C4-2B (cell line): ENCODE measurements around the gene AGAP1.
"Not testable (repeated sequence)": the region's sequence is repeated elsewhere in the genome, so short reads cannot be mapped to it uniquely, and the experiment has no call there.

Source experiments
- H3K27ac ChIP-seq: fragments of 450-650 bp; 2 replicates; pipeline ENCODE4 v1.5.1; 2017
- CTCF ChIP-seq: fragments of 450-650 bp; conservative IDR thresholded peaks from 2 replicates; pipeline ENCODE4 v1.5.1; 2017; ENCODE audit warnings: mild to moderate bottlenecking
- ZFX ChIP-seq: fragments of 450-650 bp; IDR thresholded peaks from 2 replicates; pipeline ENCODE4 v1.6.1; 2017

The AGAP1 gene

DNA sequence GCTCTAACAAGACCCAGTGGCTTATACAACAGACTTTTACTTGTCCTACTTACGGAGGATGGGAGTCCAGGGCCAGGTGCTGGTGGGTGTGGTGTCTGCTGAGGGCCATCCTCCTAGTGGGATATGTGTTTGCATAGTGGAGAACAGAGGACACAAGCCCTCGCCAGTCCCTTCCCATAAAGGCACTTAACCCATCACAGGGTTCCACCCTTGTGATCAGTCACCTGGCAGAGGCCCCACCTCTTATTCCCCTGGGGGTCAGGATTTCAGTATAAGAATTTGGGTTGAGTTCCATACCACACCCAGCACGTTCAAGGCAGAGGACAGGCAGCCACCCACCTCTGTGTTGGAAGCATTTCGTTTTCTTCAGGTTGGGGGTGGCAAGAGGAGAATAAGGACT, 259.0 kb downstream of the AGAP1 start:
- no peak overlapping the region for H3K27ac ChIP-seq
- TF ChIP-seq ZFX (no peak), CTCF (no peak)

DNA sequence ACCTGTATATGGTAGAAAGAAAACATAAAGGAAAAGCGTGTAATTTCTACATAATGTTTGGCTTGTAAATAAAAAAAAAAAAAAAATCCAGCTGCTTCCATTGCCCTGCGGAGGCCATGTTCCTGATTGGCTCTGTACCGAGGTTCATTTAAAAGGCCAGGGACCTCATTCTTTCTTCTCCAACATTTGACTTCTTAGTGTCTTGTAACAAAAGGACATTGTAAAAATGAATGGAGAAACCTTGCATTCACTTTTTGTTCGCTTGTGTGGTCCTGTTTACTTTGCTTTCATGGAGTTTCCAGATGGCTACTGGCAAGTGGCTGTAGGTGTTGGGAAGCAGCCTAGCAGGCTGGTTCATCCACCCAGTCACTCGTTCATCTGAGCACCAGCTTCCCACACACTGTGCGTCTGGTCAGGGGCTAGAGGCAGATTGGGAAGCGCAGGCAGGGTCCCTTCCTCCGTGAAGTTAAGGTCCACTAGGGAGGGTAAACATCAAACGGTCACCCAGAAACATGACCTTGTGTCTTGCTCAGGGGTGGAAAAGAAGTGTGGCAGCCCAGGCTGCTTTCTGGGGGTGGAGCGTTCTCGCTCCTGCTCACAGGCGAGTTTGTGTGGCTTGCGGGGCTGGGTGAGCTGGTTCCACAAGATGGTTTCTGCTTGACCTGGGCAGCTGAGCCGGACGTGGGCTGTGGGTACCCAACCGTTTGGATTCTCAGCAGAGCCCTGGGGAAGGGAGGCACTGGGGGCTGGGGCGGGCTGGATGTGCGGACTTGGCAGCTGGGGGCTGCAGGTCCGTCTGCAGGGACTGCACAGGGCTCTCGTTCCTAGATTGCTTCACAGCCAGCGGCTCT, 260.7 kb downstream of the AGAP1 start:
- H3K27ac ChIP-seq, result peak overlapping the region; percentile 67
- no peak for TF ChIP-seq CTCF
- no peak for TF ChIP-seq ZFX

DNA sequence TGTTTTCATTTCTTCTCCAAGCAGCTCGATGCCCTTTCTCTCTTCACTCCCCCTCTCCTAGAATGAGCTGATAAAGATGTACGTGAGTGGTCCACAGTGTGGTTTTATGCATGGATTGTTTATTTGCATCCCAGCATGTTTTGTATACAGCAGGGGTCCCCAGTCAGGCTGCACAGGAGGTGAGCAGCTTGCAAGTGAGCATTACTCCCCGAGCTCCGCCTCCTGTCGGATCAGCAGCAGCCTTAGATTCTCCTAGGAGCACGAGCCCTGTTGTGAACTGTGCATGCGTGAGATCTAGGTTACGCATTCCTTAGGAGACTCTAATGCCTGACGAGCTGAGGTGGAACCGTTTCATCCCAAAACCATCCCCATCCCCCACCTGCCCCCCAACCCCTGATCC, 262.6 kb downstream of the AGAP1 start:
- H3K27ac ChIP-seq, result no peak overlapping the region
- TF ChIP-seq ZFX (no peak), CTCF (no peak)

- TF ChIP-seq ZFX (no peak), CTCF (no peak)
These were observed 263.4 kb downstream of the AGAP1 start for GRCh38 chr2:235757212-235757611.

DNA sequence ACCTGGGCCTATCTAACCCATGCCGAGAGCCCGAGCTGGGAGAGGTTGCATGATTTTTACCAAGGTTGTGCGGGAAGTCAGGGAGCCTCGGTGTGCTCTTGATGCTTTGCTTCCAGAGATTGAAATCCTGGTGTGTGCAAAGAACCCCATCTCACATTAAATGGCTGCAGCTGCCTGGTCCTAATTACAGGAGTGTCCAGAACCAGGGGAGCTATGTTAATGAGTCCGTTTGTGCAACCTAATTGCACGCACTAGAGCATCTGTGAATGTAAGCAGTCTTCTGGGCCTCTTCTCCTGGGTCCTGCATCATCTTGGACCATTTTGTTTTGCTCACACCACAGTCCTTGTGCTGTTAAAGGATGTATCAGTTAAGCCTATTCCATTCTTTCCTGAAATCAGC, 263.8 kb downstream of the AGAP1 start:
- H3K27ac ChIP-seq, result no peak overlapping the region
- TF ChIP-seq ZFX (no peak), CTCF (no peak)

More at GRCh38 chr2:235757212-235757611, 263.4 kb downstream of the AGAP1 start:
- H3K27ac ChIP-seq, result no peak overlapping the region

- TF ChIP-seq ZFX (no peak), CTCF (peak; percentile 21)
- H3K27ac ChIP-seq, result no peak overlapping the region
These were observed 269.2 kb downstream of the AGAP1 start for GRCh38 chr2:235762832-235763598.

GRCh38 chr2:235763816-235764215, 270.0 kb downstream of the AGAP1 start:
- H3K27ac ChIP-seq, result no peak overlapping the region

DNA sequence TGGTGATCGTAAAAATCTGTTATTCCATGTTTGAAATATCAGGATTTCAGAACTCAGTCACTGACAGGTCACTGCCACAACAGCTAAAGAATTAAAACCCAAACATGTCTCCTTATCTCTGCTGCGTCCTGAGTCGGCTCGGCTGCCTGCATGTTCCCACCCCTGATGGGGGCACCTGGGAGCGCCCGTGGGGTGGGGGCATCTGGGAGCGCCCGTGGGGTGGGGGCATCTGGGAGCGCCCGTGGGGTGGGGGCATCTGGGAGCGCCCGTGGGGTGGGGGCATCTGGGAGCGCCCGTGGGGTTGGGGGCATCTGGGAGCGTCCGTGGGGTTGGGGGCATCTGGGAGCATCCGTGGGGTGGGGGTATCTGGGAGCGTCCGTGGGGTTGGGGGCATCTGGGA, 270.6 kb downstream of the AGAP1 start:
- H3K27ac ChIP-seq, result not testable (repeated sequence)

More at GRCh38 chr2:235763816-235764215, 270.0 kb downstream of the AGAP1 start:
- TF ChIP-seq ZFX (no peak), CTCF (no peak)
